ENCODE measurements around the gene PLEKHJ1. TPM values are rescaled to one million over a fixed set of nuclear protein-coding genes. Genes with fewer than 3 reads are reported as not detected.

PLEKHJ1 gene
- total and polyA plus RNA-seq, 2 of the 8 experiments (the other 6 are each of a cell fraction or from before 2014, with no cell fraction given): 135 to 187 TPM

- peak; percentile 50 to 59 (median 54) for TF ChIP-seq CTCF (IDR thresholded peaks at IDR 0.05; ENCODE audit: control extremely low read depth in 1 of 3, insufficient read depth in 1 of 3, low read depth in 1 of 3, low read length in 3 of 3)
- TF ChIP-seq SUZ12 (IDR thresholded peaks at IDR 0.05; ENCODE audit: low read length): peak; percentile 43; the same call in 1 of the 2 replicates
- no peak for TF ChIP-seq MAFK (IDR thresholded peaks at IDR 0.05; ENCODE audit: low read depth, low read length)
- peak; percentile 65 for TF ChIP-seq KDM4A (IDR thresholded peaks at IDR 0.05; ENCODE audit: low read depth, low read length, severe bottlenecking)
- TF ChIP-seq CHD2 (IDR thresholded peaks at IDR 0.05; ENCODE audit: low read length): no peak
- TF ChIP-seq BACH1 (IDR thresholded peaks at IDR 0.05; ENCODE audit: low read length): no peak
- TF ChIP-seq TAF1 (IDR thresholded peaks at IDR 0.05; ENCODE audit: low read depth, low read length): no peak
- peak; percentile 30 to 50; a peak in 3 of 4 replicates for TF ChIP-seq RAD21 (IDR thresholded peaks at IDR 0.05 in 1 of 2, conservative IDR thresholded peaks at IDR 0.05 in 1 of 2; ENCODE audit: low read depth in 2 of 2, low read length in 2 of 2)
Observed at GRCh38 chr19:2253106-2254063, 17.3 kb upstream of the PLEKHJ1 start (continued).
